ENCODE measurements around the gene HABP2.

Gene HABP2

DNA sequence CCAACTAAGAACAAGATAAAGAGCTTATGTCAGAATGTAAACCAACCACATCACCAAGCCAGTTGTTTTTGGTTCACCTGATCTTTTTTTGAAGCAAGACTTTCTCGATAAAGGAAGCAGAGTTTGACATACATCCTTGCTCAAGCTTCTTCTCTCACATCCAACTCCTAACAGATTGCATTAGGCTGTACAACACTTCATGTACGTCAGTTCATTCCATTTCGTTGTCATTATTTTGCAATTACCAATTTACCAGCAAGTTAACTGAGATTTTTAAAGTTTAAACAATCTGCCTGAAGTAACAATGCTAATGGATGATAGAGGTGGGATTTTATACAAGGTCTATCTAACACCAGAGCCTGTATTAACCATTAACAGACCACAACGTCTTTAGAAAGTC is 70.0 kb downstream of the HABP2 start:
- no peak for DNase-seq (ENCODE audit: extremely low read depth, insufficient read length)
- Histone ChIP-seq H3K27me3 (replicated peaks; ENCODE audit: control insufficient read depth, insufficient read depth, low read length) (peaks cover 3% of the 10 kb centered on the region), H3K36me3 (ENCODE audit: control insufficient read depth, insufficient read depth, low read length) (no peaks in the 10 kb centered on the region), H3K4me3 (replicated peaks; ENCODE audit: low read depth, low read length) (no peak overlapping the region)
- TF ChIP-seq, protein P1, sequence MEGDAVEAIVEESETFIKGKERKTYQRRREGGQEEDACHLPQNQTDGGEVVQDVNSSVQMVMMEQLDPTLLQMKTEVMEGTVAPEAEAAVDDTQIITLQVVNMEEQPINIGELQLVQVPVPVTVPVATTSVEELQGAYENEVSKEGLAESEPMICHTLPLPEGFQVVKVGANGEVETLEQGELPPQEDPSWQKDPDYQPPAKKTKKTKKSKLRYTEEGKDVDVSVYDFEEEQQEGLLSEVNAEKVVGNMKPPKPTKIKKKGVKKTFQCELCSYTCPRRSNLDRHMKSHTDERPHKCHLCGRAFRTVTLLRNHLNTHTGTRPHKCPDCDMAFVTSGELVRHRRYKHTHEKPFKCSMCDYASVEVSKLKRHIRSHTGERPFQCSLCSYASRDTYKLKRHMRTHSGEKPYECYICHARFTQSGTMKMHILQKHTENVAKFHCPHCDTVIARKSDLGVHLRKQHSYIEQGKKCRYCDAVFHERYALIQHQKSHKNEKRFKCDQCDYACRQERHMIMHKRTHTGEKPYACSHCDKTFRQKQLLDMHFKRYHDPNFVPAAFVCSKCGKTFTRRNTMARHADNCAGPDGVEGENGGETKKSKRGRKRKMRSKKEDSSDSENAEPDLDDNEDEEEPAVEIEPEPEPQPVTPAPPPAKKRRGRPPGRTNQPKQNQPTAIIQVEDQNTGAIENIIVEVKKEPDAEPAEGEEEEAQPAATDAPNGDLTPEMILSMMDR (IDR thresholded peaks at IDR 0.05; ENCODE audit: insufficient read depth, low read length, poor library complexity, severe bottlenecking): no peak

DNA sequence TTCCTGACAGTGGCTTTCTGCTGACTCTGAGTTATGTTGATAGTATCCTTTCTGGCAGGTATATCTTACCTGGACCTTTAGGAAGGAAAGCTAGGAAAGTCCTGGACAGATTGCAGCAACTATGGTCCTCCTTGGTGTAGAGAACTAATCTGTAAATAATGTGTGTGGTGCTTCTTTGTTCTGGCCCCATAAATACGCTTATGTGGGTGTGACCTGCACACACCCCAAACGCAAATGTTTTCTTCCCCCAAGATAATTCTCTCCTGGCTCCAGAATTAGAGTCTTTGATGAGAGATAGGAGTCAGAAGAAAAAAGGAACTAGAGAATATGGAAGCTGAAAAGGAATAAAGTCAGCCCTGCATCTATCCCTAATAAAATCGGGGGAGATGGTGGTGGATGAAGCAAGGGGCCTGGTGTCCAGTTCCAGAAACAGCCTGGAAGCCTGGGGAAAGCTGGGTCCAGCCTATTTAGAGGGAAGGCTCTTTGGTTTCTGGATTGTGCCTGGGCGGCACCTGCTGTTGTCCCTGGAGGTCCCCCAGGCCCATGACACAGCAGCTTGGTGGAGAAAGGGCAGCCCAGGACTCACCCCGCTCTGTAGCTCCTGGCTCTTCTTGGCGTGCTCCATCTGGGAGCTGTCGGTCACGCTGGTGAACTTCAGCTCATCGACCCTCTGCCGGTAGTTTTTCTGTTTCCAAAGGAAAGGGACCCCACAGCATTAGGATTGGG is 72.8 kb downstream of the HABP2 start:
- H3K4me3 ChIP-seq (replicated peaks; ENCODE audit: low read depth, low read length): no peak overlapping the region
- no peak for DNase-seq (ENCODE audit: extremely low read depth, insufficient read length)
- peaks cover 3% of the 10 kb centered on the region for H3K27me3 ChIP-seq (replicated peaks; ENCODE audit: control insufficient read depth, insufficient read depth, low read length)
- TF ChIP-seq, protein P1 (IDR thresholded peaks at IDR 0.05; ENCODE audit: insufficient read depth, low read length, poor library complexity, severe bottlenecking): no peak
- H3K36me3 ChIP-seq (ENCODE audit: control insufficient read depth, insufficient read depth, low read length): no peaks in the 10 kb centered on the region

DNA sequence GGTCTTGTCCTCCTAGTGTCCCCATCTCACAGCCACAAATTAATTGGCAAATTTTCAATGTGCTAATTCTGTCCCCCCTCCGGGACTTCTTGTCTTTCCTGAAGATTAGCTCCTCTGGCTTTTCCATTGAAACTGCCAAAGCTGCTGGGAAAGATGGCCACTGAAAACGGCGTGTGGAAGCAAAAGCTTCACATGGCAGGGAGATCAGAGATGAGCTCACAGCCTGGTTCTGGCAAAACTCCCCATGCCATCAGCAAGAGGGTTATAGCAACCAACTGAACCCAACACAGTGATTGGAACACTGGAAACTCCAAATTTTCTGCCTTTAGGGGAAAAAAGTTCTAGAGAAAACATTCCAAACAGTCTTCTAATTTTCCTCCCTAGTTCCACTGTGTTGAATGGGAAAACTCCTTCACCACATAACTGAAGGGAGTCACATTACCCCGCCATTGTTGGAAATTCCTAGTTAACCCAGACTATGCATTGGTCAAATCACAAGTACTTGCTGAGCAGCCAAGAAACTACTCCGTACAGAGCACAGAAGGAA is 74.0 kb downstream of the HABP2 start:
- TF ChIP-seq, protein P1 (IDR thresholded peaks at IDR 0.05; ENCODE audit: insufficient read depth, low read length, poor library complexity, severe bottlenecking): no peak
- DNase-seq (ENCODE audit: extremely low read depth, insufficient read length): no peak

DNA sequence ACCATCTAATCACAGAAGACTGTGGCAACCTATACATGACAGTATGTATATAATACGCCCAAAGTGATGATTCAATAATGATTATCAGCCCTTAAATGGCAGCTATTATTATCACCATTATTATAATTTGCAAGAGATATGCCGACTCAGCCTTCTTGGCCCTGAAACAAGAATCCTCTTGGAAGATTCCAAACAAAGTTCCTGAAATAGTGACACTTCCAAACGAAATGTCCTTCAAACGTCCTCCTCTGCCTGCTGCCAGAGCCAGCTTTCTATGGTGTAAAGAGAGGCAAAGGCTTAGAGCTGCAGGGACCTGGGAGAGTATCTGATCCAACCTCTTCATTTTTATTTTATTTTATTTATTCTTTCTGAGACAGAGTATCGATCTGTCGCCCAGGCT is 75.0 kb downstream of the HABP2 start:
- H3K27me3 ChIP-seq (replicated peaks; ENCODE audit: control insufficient read depth, insufficient read depth, low read length): no peaks in the 10 kb centered on the region; the same call in 1 of the 2 replicates
- TF ChIP-seq, protein P1 (IDR thresholded peaks at IDR 0.05; ENCODE audit: insufficient read depth, low read length, poor library complexity, severe bottlenecking): no peak
- DNase-seq (ENCODE audit: extremely low read depth, insufficient read length): no peak
- H3K4me3 ChIP-seq (replicated peaks; ENCODE audit: low read depth, low read length): no peak overlapping the region
- no peaks in the 10 kb centered on the region for H3K36me3 ChIP-seq (ENCODE audit: control insufficient read depth, insufficient read depth, low read length)

More for the DNA sequence above, 74.0 kb downstream of the HABP2 start:
- peaks cover under 1% of the 10 kb centered on the region for H3K27me3 ChIP-seq (replicated peaks; ENCODE audit: control insufficient read depth, insufficient read depth, low read length)
- H3K36me3 ChIP-seq (ENCODE audit: control insufficient read depth, insufficient read depth, low read length): no peaks in the 10 kb centered on the region
- no peak overlapping the region for H3K4me3 ChIP-seq (replicated peaks; ENCODE audit: low read depth, low read length)

DNA sequence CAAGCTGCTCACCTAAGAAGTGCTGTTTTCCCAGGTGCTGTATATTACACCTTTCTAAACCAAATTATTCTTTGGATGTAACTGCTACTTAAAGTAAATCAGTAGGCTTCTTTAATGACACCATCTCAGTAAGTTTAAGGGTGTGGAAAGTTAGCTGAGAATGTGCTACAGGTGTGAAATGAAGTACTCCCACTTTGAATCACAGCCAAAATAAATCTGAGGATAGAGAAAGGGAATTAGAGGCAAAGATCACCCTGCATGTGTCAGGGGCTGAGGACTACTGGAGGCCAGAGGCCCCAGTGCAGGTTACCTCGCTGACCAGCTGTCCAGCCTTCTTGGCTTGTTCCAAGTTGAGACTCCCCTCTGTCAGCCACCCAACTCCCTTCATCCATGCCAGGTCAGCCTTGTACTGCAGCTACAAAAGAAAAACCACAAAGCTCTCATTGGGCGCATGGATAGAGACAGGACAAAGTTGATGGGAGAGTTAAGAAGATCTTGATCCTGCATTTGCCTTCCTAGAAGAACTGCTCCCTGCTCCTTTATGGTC is 75.8 kb downstream of the HABP2 start:
- DNase-seq (ENCODE audit: extremely low read depth, insufficient read length): no peak
- TF ChIP-seq, protein P1 (IDR thresholded peaks at IDR 0.05; ENCODE audit: insufficient read depth, low read length, poor library complexity, severe bottlenecking): no peak
- no peak overlapping the region for H3K4me3 ChIP-seq (replicated peaks; ENCODE audit: low read depth, low read length)
- no peaks in the 10 kb centered on the region; the same call in 1 of the 2 replicates for H3K27me3 ChIP-seq (replicated peaks; ENCODE audit: control insufficient read depth, insufficient read depth, low read length)
- H3K36me3 ChIP-seq (ENCODE audit: control insufficient read depth, insufficient read depth, low read length): no peaks in the 10 kb centered on the region

All from GM06990 (cell line).